ENCODE results near the gene KRT85. TPM values are rescaled to one million over a fixed set of nuclear protein-coding genes. Genes with fewer than 3 reads are reported as not detected.

Gene KRT85
- total and polyA plus RNA-seq, 12 donors, result not detected

DNA sequence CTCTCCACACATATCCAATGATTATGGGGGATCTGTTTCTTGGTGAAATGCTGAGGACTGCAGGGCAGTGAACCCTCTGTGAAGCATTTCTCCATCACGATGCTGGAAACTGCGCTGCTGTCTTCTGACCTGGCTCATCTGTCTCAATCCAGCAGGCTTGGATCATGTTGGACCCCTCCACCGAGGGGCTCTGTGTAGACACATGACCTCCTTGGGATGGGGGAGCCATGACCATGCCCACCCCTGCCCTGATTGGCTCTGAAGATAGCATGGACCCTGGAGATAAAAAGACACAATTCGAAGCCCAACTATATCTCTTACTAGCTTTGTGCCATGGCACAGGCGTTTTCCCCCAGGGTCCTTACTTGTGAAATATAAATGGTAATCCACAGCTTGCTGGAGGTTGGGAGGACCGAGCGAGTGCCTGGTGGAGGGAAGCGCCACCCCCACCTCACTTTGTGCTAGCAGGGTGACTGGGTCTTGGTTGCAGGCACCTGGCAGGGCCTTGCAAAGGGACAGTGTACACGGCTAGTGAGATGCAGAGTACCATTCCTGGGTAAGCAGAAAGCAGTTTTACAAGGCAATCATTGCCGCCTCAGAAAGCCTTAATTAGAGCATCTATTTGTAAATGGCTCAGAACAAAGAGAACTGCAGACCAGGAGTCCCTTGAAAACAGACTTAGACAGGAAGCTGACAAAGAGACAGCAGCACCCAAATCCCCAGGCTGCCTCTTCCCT is 43.7 kb downstream of the KRT85 start:
- Histone ChIP-seq H3K4me3 (no peak overlapping the region), H3K9me3 (replicated peaks in 1 of 3) (no peaks in the 10 kb centered on the region), H3K4me1 (replicated peaks in 1 of 2) (no peaks in the 10 kb centered on the region), H3K27me3 (peaks cover 19% of the 10 kb centered on the region), H3K36me3 (replicated peaks in 1 of 2) (no peaks in the 10 kb centered on the region), H3K27ac (no peak overlapping the region)
- intact Hi-C loops (cut with DNase I), result loop anchor here in 1 of 2 donors (10.0 kb wide), 1 partner anchor 109 kb away; no protein-coding TSS in a partner anchor
- DNase-seq, result no peak
- TF ChIP-seq, protein P1, sequence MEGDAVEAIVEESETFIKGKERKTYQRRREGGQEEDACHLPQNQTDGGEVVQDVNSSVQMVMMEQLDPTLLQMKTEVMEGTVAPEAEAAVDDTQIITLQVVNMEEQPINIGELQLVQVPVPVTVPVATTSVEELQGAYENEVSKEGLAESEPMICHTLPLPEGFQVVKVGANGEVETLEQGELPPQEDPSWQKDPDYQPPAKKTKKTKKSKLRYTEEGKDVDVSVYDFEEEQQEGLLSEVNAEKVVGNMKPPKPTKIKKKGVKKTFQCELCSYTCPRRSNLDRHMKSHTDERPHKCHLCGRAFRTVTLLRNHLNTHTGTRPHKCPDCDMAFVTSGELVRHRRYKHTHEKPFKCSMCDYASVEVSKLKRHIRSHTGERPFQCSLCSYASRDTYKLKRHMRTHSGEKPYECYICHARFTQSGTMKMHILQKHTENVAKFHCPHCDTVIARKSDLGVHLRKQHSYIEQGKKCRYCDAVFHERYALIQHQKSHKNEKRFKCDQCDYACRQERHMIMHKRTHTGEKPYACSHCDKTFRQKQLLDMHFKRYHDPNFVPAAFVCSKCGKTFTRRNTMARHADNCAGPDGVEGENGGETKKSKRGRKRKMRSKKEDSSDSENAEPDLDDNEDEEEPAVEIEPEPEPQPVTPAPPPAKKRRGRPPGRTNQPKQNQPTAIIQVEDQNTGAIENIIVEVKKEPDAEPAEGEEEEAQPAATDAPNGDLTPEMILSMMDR (IDR thresholded peaks at IDR 0.05), result no peak
- no peak for TF ChIP-seq POLR2A (IDR thresholded peaks at IDR 0.05)
- WGBS, 4 donors, result 78 to 86% (median 83%) methylated on average over 8 to 10 of the region's 10 CpGs

DNA sequence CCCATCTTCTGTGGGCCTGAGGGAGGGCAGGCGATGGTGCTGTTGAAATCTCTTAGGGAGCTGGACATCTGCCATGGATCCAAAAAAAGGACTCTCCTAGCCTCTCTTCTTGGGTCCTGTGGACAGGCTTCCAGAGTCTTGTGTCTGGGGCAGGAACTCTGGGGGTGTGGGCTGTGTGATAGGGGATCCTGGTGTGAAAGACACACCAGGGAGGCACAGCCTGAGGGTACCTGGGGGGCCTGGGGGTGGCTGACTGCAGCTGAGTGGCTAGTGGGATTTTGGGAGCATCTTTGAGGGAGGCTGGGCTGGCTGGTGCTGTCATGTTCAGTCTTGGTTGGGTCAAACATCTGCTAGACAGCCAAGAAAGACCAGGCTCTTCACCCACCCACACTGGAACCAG is 44.3 kb downstream of the KRT85 start:
- Histone ChIP-seq H3K4me3 (no peak overlapping the region), H3K27ac (no peak overlapping the region), H3K4me1 (replicated peaks in 1 of 2) (no peaks in the 10 kb centered on the region), H3K9me3 (replicated peaks in 1 of 3) (no peaks in the 10 kb centered on the region), H3K36me3 (replicated peaks in 1 of 2) (no peaks in the 10 kb centered on the region), H3K27me3 (peaks cover 14% of the 10 kb centered on the region)
- intact Hi-C loops (cut with DNase I), result loop anchor here in 1 of 2 donors (10.0 kb wide), 1 partner anchor 108 kb away; no protein-coding TSS in a partner anchor
- TF ChIP-seq, protein P1 (IDR thresholded peaks at IDR 0.05), result no peak
- no peak for TF ChIP-seq POLR2A (IDR thresholded peaks at IDR 0.05)
- DNase-seq, result no peak
- 50 to 78% (median 65%) methylated on average over 1 of the region's 1 CpG for WGBS, 4 donors

DNA sequence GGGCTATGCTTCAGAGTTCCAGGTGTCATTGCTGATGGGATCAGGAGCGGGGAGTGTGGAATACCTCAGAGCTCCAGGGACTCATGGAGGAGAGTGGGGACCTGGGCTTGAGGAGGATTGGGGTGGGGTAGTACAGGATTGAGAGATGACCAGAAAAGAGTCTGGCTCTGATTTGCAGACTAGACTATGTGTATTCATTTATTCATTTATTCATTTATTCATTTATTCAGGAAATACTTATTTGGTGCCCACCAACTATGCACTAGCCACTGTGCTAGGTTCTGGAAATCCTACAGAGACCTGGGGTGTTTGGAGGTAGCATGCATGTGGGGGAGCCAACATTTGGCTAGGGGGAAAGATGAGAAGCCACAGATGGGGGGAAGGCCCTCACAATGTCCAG is 45.2 kb downstream of the KRT85 start:
- no peak overlapping the region for H3K4me3 ChIP-seq
- no peak for TF ChIP-seq POLR2A (IDR thresholded peaks at IDR 0.05)
- TF ChIP-seq, protein P1 (IDR thresholded peaks at IDR 0.05), result no peak
- peaks cover 14% of the 10 kb centered on the region for H3K27me3 ChIP-seq
- H3K9me3 ChIP-seq (replicated peaks in 1 of 3), result no peaks in the 10 kb centered on the region
- no peak for DNase-seq
- no peak overlapping the region for H3K27ac ChIP-seq
- WGBS, 4 donors, result 94 to 100% (median 99%) methylated on average over 1 of the region's 1 CpG
- H3K4me1 ChIP-seq (replicated peaks in 1 of 2), result no peaks in the 10 kb centered on the region
- intact Hi-C loops (cut with DNase I), result loop anchor here in 1 of 2 donors (10.0 kb wide), 1 partner anchor 107 kb away; no protein-coding TSS in a partner anchor
- H3K36me3 ChIP-seq (replicated peaks in 1 of 2), result no peaks in the 10 kb centered on the region

DNA sequence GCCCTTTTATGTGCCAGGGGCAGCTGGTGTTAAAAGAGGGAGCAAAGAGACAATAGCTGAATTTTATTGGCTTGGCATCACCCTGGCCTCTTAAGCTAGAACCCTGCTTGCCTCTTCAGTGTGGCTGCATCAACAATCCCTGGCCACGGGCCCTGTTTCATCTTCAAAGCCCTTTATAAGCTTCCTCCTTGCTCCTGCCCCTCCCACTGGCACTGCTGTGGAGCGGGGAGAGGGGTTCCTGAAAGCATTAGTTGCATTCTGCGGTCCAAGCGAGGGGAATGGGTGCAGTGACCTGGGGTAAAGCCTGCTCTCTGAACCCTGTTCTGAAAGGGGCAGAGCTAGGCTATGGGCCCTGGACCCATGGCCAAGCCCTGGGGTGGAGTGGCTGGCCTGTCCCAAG is 45.9 kb downstream of the KRT85 start:
- WGBS, 4 donors, result 51 to 74% (median 58%) methylated on average over 3 to 4 of the region's 4 CpGs
- no peak overlapping the region for H3K27ac ChIP-seq
- H3K4me3 ChIP-seq, result no peak overlapping the region
- H3K27me3 ChIP-seq, result peaks cover 14% of the 10 kb centered on the region
- intact Hi-C loops (cut with DNase I), result loop anchor here in 1 of 2 donors (10.0 kb wide), 1 partner anchor 107 kb away; no protein-coding TSS in a partner anchor
- no peak for DNase-seq
- no peaks in the 10 kb centered on the region for H3K4me1 ChIP-seq (replicated peaks in 1 of 2)
- no peaks in the 10 kb centered on the region for H3K36me3 ChIP-seq (replicated peaks in 1 of 2)
- TF ChIP-seq POLR2A (IDR thresholded peaks at IDR 0.05), result no peak
- TF ChIP-seq, protein P1 (IDR thresholded peaks at IDR 0.05), result no peak
- no peaks in the 10 kb centered on the region for H3K9me3 ChIP-seq (replicated peaks in 1 of 3)

Measured in adrenal gland (tissue), 12 donors.